ENCODE results near the gene STRIP2. TPM values are rescaled to one million over a fixed set of nuclear protein-coding genes. Genes with fewer than 3 reads are reported as not detected.

STRIP2 gene
- total RNA-seq, 2 donors from 2014 or later: 11.7 to 15.8 TPM

GRCh38 chr7:129388333-129389098, 45.7 kb upstream of the STRIP2 start:
- no peaks in the 10 kb centered on the region for H3K36me3 ChIP-seq (ENCODE audit: control insufficient read depth, insufficient read depth, low read length)
- H3K4me3 ChIP-seq (ENCODE audit: low read length): no peak overlapping the region
- Mint-ChIP-seq H3K27ac (no peak overlapping the region), H3K36me3 (ENCODE audit: low read depth) (peaks cover 9% of the 10 kb centered on the region), H3K27me3 (ENCODE audit: insufficient read depth) (no peaks in the 10 kb centered on the region), H3K4me3 (no peak overlapping the region), H3K9me3 (no peaks in the 10 kb centered on the region), H3K4me1 (peaks cover 24% of the 10 kb centered on the region)
- no peak overlapping the region for H3K9ac ChIP-seq (ENCODE audit: extremely low read depth, low read length, poor library complexity, severe bottlenecking)
- H3K9me3 ChIP-seq (ENCODE audit: control insufficient read depth, low read length): no peaks in the 10 kb centered on the region
- H3K4me1 ChIP-seq (ENCODE audit: control insufficient read depth, insufficient read depth, low read length): no peaks in the 10 kb centered on the region
- H3K27me3 ChIP-seq (ENCODE audit: control insufficient read depth, insufficient read depth, low read length, poor library complexity, severe bottlenecking): no peaks in the 10 kb centered on the region
- no peak for DNase-seq
- WGBS, 2 experiments (ENCODE audit: insufficient coverage in 1 of 2, insufficient read length in 1 of 2): 89 to 96% methylated on average over 7 to 8 of the region's 8 CpGs
- no peak for TF ChIP-seq CTCF (conservative IDR thresholded peaks at IDR 0.05)
- H3K27ac ChIP-seq (ENCODE audit: low read depth, low read length): no peak overlapping the region

DNA sequence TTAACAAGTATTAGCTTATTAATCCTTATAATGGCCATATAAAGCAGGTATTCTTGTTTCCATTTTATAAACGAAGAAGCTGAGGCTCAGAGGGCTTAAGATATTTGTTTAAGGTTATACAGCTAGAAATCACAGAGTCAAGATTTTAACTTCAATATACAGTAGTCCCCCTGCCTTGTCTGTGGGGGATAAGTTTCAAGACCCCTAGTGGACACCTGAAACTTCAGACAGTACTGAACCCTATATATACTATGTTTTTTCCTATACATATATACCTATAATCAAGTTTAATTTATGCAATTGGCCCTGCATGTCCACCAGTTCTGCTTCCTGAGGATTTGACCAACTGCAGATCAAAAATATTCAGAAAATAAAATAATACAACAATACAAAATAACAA, 44.4 kb upstream of the STRIP2 start:
- DNase-seq: no peak
- TF ChIP-seq CTCF (conservative IDR thresholded peaks at IDR 0.05): peak; percentile 54
- Mint-ChIP-seq H3K27me3 (ENCODE audit: insufficient read depth) (no peaks in the 10 kb centered on the region), H3K27ac (no peak overlapping the region), H3K4me1 (peaks cover 24% of the 10 kb centered on the region), H3K9me3 (no peaks in the 10 kb centered on the region), H3K36me3 (ENCODE audit: low read depth) (peaks cover 15% of the 10 kb centered on the region), H3K4me3 (no peak overlapping the region)
- Histone ChIP-seq H3K4me3 (ENCODE audit: low read length) (no peak overlapping the region), H3K9me3 (ENCODE audit: control insufficient read depth, low read length) (no peaks in the 10 kb centered on the region), H3K27me3 (ENCODE audit: control insufficient read depth, insufficient read depth, low read length, poor library complexity, severe bottlenecking) (no peaks in the 10 kb centered on the region), H3K27ac (ENCODE audit: low read depth, low read length) (no peak overlapping the region), H3K36me3 (ENCODE audit: control insufficient read depth, insufficient read depth, low read length) (no peaks in the 10 kb centered on the region), H3K4me1 (ENCODE audit: control insufficient read depth, insufficient read depth, low read length) (no peaks in the 10 kb centered on the region), H3K9ac (ENCODE audit: extremely low read depth, low read length, poor library complexity, severe bottlenecking) (no peak overlapping the region)
- no CpG with 5 or more reads among the region's 1 CpG for WGBS, 2 experiments (ENCODE audit: insufficient coverage in 1 of 2, insufficient read length in 1 of 2)

- peaks cover 20% of the 10 kb centered on the region for H3K36me3 Mint-ChIP-seq (ENCODE audit: low read depth)
Measured at GRCh38 chr7:129390314-129390713, 43.9 kb upstream of the STRIP2 start.

More at GRCh38 chr7:129390314-129390713, 43.9 kb upstream of the STRIP2 start:
- Mint-ChIP-seq H3K27me3 (ENCODE audit: insufficient read depth) (no peaks in the 10 kb centered on the region), H3K4me3 (no peak overlapping the region), H3K27ac (no peak overlapping the region), H3K9me3 (no peaks in the 10 kb centered on the region), H3K4me1 (peaks cover 24% of the 10 kb centered on the region)
- DNase-seq: no peak
- H3K27ac ChIP-seq (ENCODE audit: low read depth, low read length): no peak overlapping the region
- no peak overlapping the region for H3K9ac ChIP-seq (ENCODE audit: extremely low read depth, low read length, poor library complexity, severe bottlenecking)
- no peak overlapping the region for H3K4me3 ChIP-seq (ENCODE audit: low read length)
- no peak for TF ChIP-seq CTCF (conservative IDR thresholded peaks at IDR 0.05)
- H3K27me3 ChIP-seq (ENCODE audit: control insufficient read depth, insufficient read depth, low read length, poor library complexity, severe bottlenecking): no peaks in the 10 kb centered on the region
- no peaks in the 10 kb centered on the region for H3K4me1 ChIP-seq (ENCODE audit: control insufficient read depth, insufficient read depth, low read length)
- no peaks in the 10 kb centered on the region for H3K36me3 ChIP-seq (ENCODE audit: control insufficient read depth, insufficient read depth, low read length)
- no peaks in the 10 kb centered on the region for H3K9me3 ChIP-seq (ENCODE audit: control insufficient read depth, low read length)

Data from endodermal cell (in vitro differentiated cells).